B cell (primary cell): ENCODE results near the gene PMPCA. TPM values are rescaled to one million over a fixed set of nuclear protein-coding genes. Genes with fewer than 3 reads are reported as not detected.

ENCODE experiments used
- ATAC-seq: fragments of 200-7000 bp; cut with Tn5 transposase; one replicate; pipeline ENCODE4 v1.10.0; 2021; ENCODE audit warnings: low read depth, mild to moderate bottlenecking, moderate number of reproducible peaks, moderate library complexity
- CTCF ChIA-PET: fragments of 350-600 bp; sonication (Branson Sonifier 250); formaldehyde crosslinking; loops from one replicate; lab custom pipeline; 2021; ENCODE audit warnings: antibody characterized with exemption, inconsistent platforms; lab: Charles Lee
- POLR2A ChIA-PET: fragments of 350-600 bp; sonication (Branson Sonifier 250); formaldehyde crosslinking; loops from one replicate; lab custom pipeline; 2021; ENCODE audit warnings: antibody characterized with exemption; lab: Charles Lee
- DNase-seq: peaks from one replicate; pipeline ENCODE4 v3.0.0; 2013
- H2AFZ ChIP-seq: 2 replicates; pipeline ENCODE4 v1.6.1; 2012; ENCODE audit warnings: mild to moderate bottlenecking, low read depth, low read length; ENCODE audit not compliant: insufficient read depth, poor library complexity, severe bottlenecking
- H3K27ac ChIP-seq, 2 donors: 1 replicate in 1 of 2; 2 replicates in 1 of 2; pipeline ENCODE4 v1.5.1; 2012 to 2013; ENCODE audit warnings: low read length in 2 of 2, mild to moderate bottlenecking in 2 of 2, moderate library complexity in 1 of 2
- H3K27me3 ChIP-seq, 4 experiments: fragments of 200-600 bp in 1 of 4; sonication (generic) in 1 of 4; replicated peaks in 1 of 4; 1 replicate in 2 of 4; 2 replicates in 2 of 4; pipeline versions ENCODE4 v1.6.1 to v1.7.0; 2013 to 2016; ENCODE audit warnings: low read length in 3 of 4, mild to moderate bottlenecking in 2 of 4, mixed read lengths in 1 of 4, moderate library complexity in 1 of 4; ENCODE audit not compliant: insufficient read depth in 4 of 4, control insufficient read depth in 3 of 4; ENCODE audit errors: control extremely low read depth in 1 of 4
- H3K36me3 ChIP-seq, 2 experiments: replicated peaks in 1 of 2; 1 replicate in 1 of 2; 2 replicates in 1 of 2; pipeline versions ENCODE4 v1.6.1 to v1.7.1; 2013; ENCODE audit warnings: low read length in 1 of 2; ENCODE audit not compliant: insufficient read depth in 2 of 2, control insufficient read depth in 1 of 2; ENCODE audit errors: control extremely low read depth in 1 of 2, extremely low read depth in 1 of 2
- H3K4me1 ChIP-seq, 2 donors: fragments of 200-600 bp in 1 of 2; sonication (generic) in 1 of 2; 1 replicate in 1 of 2; 2 replicates in 1 of 2; pipeline versions ENCODE4 v1.5.1 to v1.6.1; 2013 to 2017; ENCODE audit warnings: low read length in 2 of 2; ENCODE audit not compliant: control insufficient read depth in 2 of 2, insufficient read depth in 2 of 2
- H3K4me2 ChIP-seq: replicated peaks from 2 replicates; pipeline ENCODE3; 2012; ENCODE audit warnings: mild to moderate bottlenecking, low read depth, low read length; ENCODE audit not compliant: poor library complexity, severe bottlenecking
- H3K4me3 ChIP-seq, 5 experiments: fragments of 200-600 bp in 1 of 5; sonication (generic) in 1 of 5; 1 replicate in 3 of 5; 2 replicates in 2 of 5; pipeline versions ENCODE4 v1.5.1 to v1.7.0; 2011 to 2016; ENCODE audit warnings: low read length in 4 of 5, mild to moderate bottlenecking in 4 of 5, low read depth in 2 of 5, control low read depth in 1 of 5, moderate library complexity in 1 of 5; ENCODE audit not compliant: insufficient read depth in 1 of 5; ENCODE audit errors: control extremely low read depth in 1 of 5, extremely low read depth in 1 of 5
- H3K79me2 ChIP-seq: fragments of 200-600 bp; sonication (generic); one replicate; pipeline ENCODE4 v1.6.0; 2016; ENCODE audit warnings: low read length; ENCODE audit not compliant: control insufficient read depth, insufficient read depth
- H3K9ac ChIP-seq: fragments of 200-600 bp; sonication (generic); 2 replicates; pipeline ENCODE4 v1.6.1; 2017; ENCODE audit warnings: mild to moderate bottlenecking, low read length, moderate library complexity
- H3K9me3 ChIP-seq, 3 donors: one replicate each; pipeline versions ENCODE4 v1.6.1 to v1.7.1; 2013; ENCODE audit warnings: low read length in 2 of 3; ENCODE audit not compliant: control insufficient read depth in 2 of 3, insufficient read depth in 1 of 3; ENCODE audit errors: control extremely low read depth in 1 of 3
- H4K20me1 ChIP-seq: 2 replicates; pipeline ENCODE4 v1.6.0; 2012; ENCODE audit warnings: mild to moderate bottlenecking, low read length; ENCODE audit not compliant: insufficient read depth, control insufficient read depth, poor library complexity, severe bottlenecking
- H3K27ac Mint-ChIP-seq: one replicate; pipeline ENCODE4 v1.8.0; 2021; ENCODE audit warnings: mixed read lengths
- H3K27me3 Mint-ChIP-seq: one replicate; pipeline ENCODE4 v1.8.0; 2021; ENCODE audit warnings: mixed read lengths
- H3K4me1 Mint-ChIP-seq: one replicate; pipeline ENCODE4 v1.8.0; 2021; ENCODE audit warnings: mixed read lengths
- H3K4me3 Mint-ChIP-seq: one replicate; pipeline ENCODE4 v1.8.0; 2021; ENCODE audit warnings: mixed read lengths
- H3K9me3 Mint-ChIP-seq: one replicate; pipeline ENCODE4 v1.8.0; 2022; ENCODE audit warnings: mixed read lengths; ENCODE audit not compliant: insufficient read depth
- EZH2 ChIP-seq: IDR thresholded peaks from 2 replicates; pipeline ENCODE4 v1.6.1; 2012; ENCODE audit warnings: borderline replicate concordance, low read depth, mild to moderate bottlenecking, moderate library complexity, low read length; ENCODE audit not compliant: insufficient read depth, poor library complexity, severe bottlenecking
- WGBS: methylation state at CpG from one replicate; pipeline ENCODE4 v1.1.5; 2013; ENCODE audit warnings: missing lambda C conversion rate; ENCODE audit not compliant: insufficient coverage; 5-methylcytosine and 5-hydroxymethylcytosine counted together
- intact Hi-C: fragments of 100-400 bp; cut with micrococcal nuclease; formaldehyde crosslinking; loops from one replicate; pipeline ENCODE4 v1.10.0; 2022
- polyA plus RNA-seq: library from polyadenylated mRNA; depleted of rRNA; stranded (reverse); fragments of >200 nt; gene quantifications from 2 replicates; pipeline ENCODE4 v1.2.3, GENCODE V29; 2012
- total RNA-seq, 2 donors: library from RNA; stranded (reverse); fragments of 120-200 nt in 1 of 2; gene quantifications; 1 replicate in 1 of 2; 2 replicates in 1 of 2; pipeline versions ENCODE4 v1.2.3 to v1.2.4, GENCODE V29; 2013 to 2022
- TF ChIP-seq, protein P1 (sequence below): fragments of 200-600 bp; IDR thresholded peaks from one replicate; pipeline ENCODE4 v1.8.0; 2022; ENCODE audit warnings: antibody characterized with exemption, mild to moderate bottlenecking

PMPCA gene
- total and polyA plus RNA-seq, 2 donors (not counting 1 experiment from before 2014, with no cell fraction given) = 64.4 to 72.2 TPM

DNA sequence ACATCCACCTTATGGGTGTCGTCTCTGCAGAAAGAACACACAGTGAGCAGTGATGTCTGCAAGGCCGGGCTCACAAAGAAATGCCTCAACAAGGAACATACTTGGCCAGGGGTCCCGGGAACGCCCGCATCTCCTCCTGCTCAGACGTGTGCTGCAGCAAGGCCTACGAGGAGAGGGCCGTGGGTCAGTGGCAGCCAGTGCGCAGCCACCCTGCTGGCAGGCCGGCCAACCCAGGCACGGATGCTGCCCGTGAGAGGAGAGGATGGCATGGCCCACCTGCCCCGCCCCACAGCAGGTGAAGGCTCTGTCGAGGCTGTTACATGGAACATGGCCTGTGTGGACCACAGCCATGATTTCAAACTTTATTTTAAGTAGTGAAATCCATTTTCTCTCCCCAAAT is 53.1 kb downstream of the PMPCA start:
- H3K4me3 Mint-ChIP-seq = no peak overlapping the region
- DNase-seq (no peak), ATAC-seq (no peak)
- H3K27ac Mint-ChIP-seq = no peak overlapping the region
- H3K27ac ChIP-seq = no peak overlapping the region
- H3K4me2 ChIP-seq = no peak overlapping the region
- no peaks in the 10 kb centered on the region for H3K9me3 ChIP-seq
- no peak overlapping the region for H3K4me3 ChIP-seq
- no peak overlapping the region for H2AFZ ChIP-seq
- peaks cover 76% of the 10 kb centered on the region for H3K79me2 ChIP-seq
- H3K9ac ChIP-seq = no peak overlapping the region
- TF ChIP-seq, protein P1, sequence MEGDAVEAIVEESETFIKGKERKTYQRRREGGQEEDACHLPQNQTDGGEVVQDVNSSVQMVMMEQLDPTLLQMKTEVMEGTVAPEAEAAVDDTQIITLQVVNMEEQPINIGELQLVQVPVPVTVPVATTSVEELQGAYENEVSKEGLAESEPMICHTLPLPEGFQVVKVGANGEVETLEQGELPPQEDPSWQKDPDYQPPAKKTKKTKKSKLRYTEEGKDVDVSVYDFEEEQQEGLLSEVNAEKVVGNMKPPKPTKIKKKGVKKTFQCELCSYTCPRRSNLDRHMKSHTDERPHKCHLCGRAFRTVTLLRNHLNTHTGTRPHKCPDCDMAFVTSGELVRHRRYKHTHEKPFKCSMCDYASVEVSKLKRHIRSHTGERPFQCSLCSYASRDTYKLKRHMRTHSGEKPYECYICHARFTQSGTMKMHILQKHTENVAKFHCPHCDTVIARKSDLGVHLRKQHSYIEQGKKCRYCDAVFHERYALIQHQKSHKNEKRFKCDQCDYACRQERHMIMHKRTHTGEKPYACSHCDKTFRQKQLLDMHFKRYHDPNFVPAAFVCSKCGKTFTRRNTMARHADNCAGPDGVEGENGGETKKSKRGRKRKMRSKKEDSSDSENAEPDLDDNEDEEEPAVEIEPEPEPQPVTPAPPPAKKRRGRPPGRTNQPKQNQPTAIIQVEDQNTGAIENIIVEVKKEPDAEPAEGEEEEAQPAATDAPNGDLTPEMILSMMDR = no peak
- TF ChIP-seq EZH2 = no peak
- intact Hi-C loops = no loop called here
- CTCF ChIA-PET = no interaction called here
- peaks cover 40% of the 10 kb centered on the region for H4K20me1 ChIP-seq
- no peaks in the 10 kb centered on the region for H3K27me3 ChIP-seq
- WGBS = 97% methylated on average over 14 of the region's 14 CpGs
- POLR2A ChIA-PET = no interaction called here
- peaks cover 2 to 89% of the 10 kb centered on the region in 2 experiments for H3K36me3 ChIP-seq
- H3K27me3 Mint-ChIP-seq = no peaks in the 10 kb centered on the region
- H3K9me3 Mint-ChIP-seq = no peaks in the 10 kb centered on the region
- H3K4me1 Mint-ChIP-seq = no peaks in the 10 kb centered on the region
- H3K4me1 ChIP-seq = no peaks in the 10 kb centered on the region

GRCh38 chr9:136464241-136464640 is 53.8 kb downstream of the PMPCA start:
- H3K4me1 ChIP-seq = no peaks in the 10 kb centered on the region
- no peak overlapping the region for H3K27ac ChIP-seq
- no peak overlapping the region for H2AFZ ChIP-seq
- DNase-seq (no peak), ATAC-seq (no peak)
- Mint-ChIP-seq H3K27ac (no peak overlapping the region), H3K27me3 (no peaks in the 10 kb centered on the region), H3K4me1 (no peaks in the 10 kb centered on the region), H3K9me3 (no peaks in the 10 kb centered on the region), H3K4me3 (no peak overlapping the region)
- H3K4me3 ChIP-seq = no peak overlapping the region
- H3K9ac ChIP-seq = no peak overlapping the region
- H3K36me3 ChIP-seq = peaks cover 2 to 87% of the 10 kb centered on the region in 2 experiments
- H3K4me2 ChIP-seq = no peak overlapping the region
- H3K9me3 ChIP-seq = no peaks in the 10 kb centered on the region
- ChIA-PET POLR2A (no interaction called here), CTCF (no interaction called here)
- 97% methylated on average over 5 of the region's 6 CpGs for WGBS
- TF ChIP-seq, protein P1 = no peak
- TF ChIP-seq EZH2 = no peak
- no peaks in the 10 kb centered on the region for H3K27me3 ChIP-seq
- H4K20me1 ChIP-seq = peaks cover 43% of the 10 kb centered on the region
- H3K79me2 ChIP-seq = peaks cover 83% of the 10 kb centered on the region
- intact Hi-C loops = no loop called here
